HepG2 (cell line): ENCODE measurements around the gene NDUFS1. TPM values are rescaled to one million over a fixed set of nuclear protein-coding genes. Genes with fewer than 3 reads are reported as not detected.

Experiments used
- CERS6 ChIP-seq: sonication (generic); formaldehyde crosslinking; IDR thresholded peaks from 2 replicates; pipeline ENCODE4 v1.5.0; 2020; ENCODE audit warnings: missing genetic modification reagents
- CHD4 ChIP-seq: fragments of 200-600 bp; sonication (generic); IDR thresholded peaks from 2 replicates; pipeline ENCODE4 v1.7.0; 2017; ENCODE audit warnings: mild to moderate bottlenecking, low read length, borderline replicate concordance
- CSRNP2 ChIP-seq: sonication (generic); formaldehyde crosslinking; conservative IDR thresholded peaks from 2 replicates; pipeline ENCODE4 v1.8.0; 2022; ENCODE audit warnings: low read depth, missing genetic modification reagents
- FOXP1 ChIP-seq, 2 experiments: fragments of 450-650 bp in 1 of 2; IDR thresholded peaks; 2 replicates each; pipeline ENCODE4 v1.6.1; 2017 to 2018; ENCODE audit warnings: antibody characterized with exemption in 1 of 2
- JUND ChIP-seq: sonication (generic); formaldehyde crosslinking; IDR thresholded peaks from 2 replicates; pipeline ENCODE4 v1.8.0; 2022; ENCODE audit warnings: mild to moderate bottlenecking, missing genetic modification reagents
- NAIF1 ChIP-seq: sonication (generic); formaldehyde crosslinking; IDR thresholded peaks from 2 replicates; pipeline ENCODE4 v1.5.0; 2020; ENCODE audit warnings: mild to moderate bottlenecking, missing genetic modification reagents, borderline replicate concordance
- PHF8 ChIP-seq: sonication (generic); formaldehyde crosslinking; IDR thresholded peaks from 2 replicates; pipeline ENCODE4 v1.5.0; 2020; ENCODE audit warnings: missing genetic modification reagents
- TEAD3 ChIP-seq: optimal IDR thresholded peaks from 2 replicates; pipeline ENCODE3; 2016; ENCODE audit warnings: borderline replicate concordance
- TRIM24 ChIP-seq: sonication (generic); formaldehyde crosslinking; IDR thresholded peaks from 2 replicates; pipeline ENCODE4 v1.8.0; 2022; ENCODE audit warnings: mild to moderate bottlenecking, missing genetic modification reagents
- ZBTB43 ChIP-seq: sonication (generic); formaldehyde crosslinking; conservative IDR thresholded peaks from 2 replicates; pipeline ENCODE4 v1.4.0; 2020; ENCODE audit warnings: missing genetic modification reagents
- ZNF207 ChIP-seq: fragments of 450-650 bp; IDR thresholded peaks from 2 replicates; pipeline ENCODE4 v1.6.1; 2016; ENCODE audit warnings: antibody characterized with exemption, borderline replicate concordance
- ZNF234 ChIP-seq: sonication (generic); formaldehyde crosslinking; conservative IDR thresholded peaks from 2 replicates; pipeline ENCODE4 v1.5.1; 2020; ENCODE audit warnings: mild to moderate bottlenecking, missing genetic modification reagents
- ZNF44 ChIP-seq: sonication (generic); formaldehyde crosslinking; IDR thresholded peaks from 2 replicates; pipeline ENCODE4 v1.5.1; 2020; ENCODE audit warnings: mild to moderate bottlenecking, missing genetic modification reagents
- ZNF7 ChIP-seq: IDR thresholded peaks from 2 replicates; pipeline ENCODE4 v1.6.1; 2016; ENCODE audit warnings: missing biosample characterization, missing genetic modification reagents
- ZNF737 ChIP-seq: sonication (generic); formaldehyde crosslinking; IDR thresholded peaks from 2 replicates; pipeline ENCODE4 v1.5.0; 2020; ENCODE audit warnings: missing genetic modification reagents, mild to moderate bottlenecking, borderline replicate concordance
- ZNF740 ChIP-seq: sonication (generic); formaldehyde crosslinking; IDR thresholded peaks from 2 replicates; pipeline ENCODE4 v1.4.0; 2020; ENCODE audit warnings: missing genetic modification reagents
- ZNF766 ChIP-seq: sonication (generic); formaldehyde crosslinking; IDR thresholded peaks from 2 replicates; pipeline ENCODE4 v1.5.0; 2020; ENCODE audit warnings: missing genetic modification reagents, borderline replicate concordance
- ZNF775 ChIP-seq: sonication (generic); formaldehyde crosslinking; IDR thresholded peaks from 2 replicates; pipeline ENCODE4 v1.4.0; 2020; ENCODE audit warnings: missing genetic modification reagents, mild to moderate bottlenecking, moderate library complexity, borderline replicate concordance
- ZXDC ChIP-seq: sonication (generic); formaldehyde crosslinking; IDR thresholded peaks from 2 replicates; pipeline ENCODE4 v1.5.0; 2020; ENCODE audit warnings: mild to moderate bottlenecking, missing genetic modification reagents
- polyA plus RNA-seq, 8 experiments: library from polyadenylated mRNA; depleted of rRNA in 3 of 8; stranded (reverse) in 7 of 8; unstranded in 1 of 8; fragments of >200 nt; fragmentation: Illumina TruSeq in 4 of 8; extraction: Trizol in 4 of 8; gene quantifications; 2 replicates each; pipeline versions ENCODE4 v1.2.1 to v1.2.3, GENCODE V29; 2011 to 2016; ENCODE audit warnings: low read depth in 4 of 8, missing spikeins in 1 of 8, mixed read lengths in 1 of 8; ENCODE audit not compliant: insufficient read depth in 1 of 8
- total RNA-seq, 5 experiments: library from RNA; depleted of rRNA; stranded (reverse); fragments of >200 nt; fragmentation: Illumina TruSeq; extraction: Trizol; gene quantifications; 2 replicates each; pipeline ENCODE4 v1.2.3, GENCODE V29; 2016; ENCODE audit warnings: low read depth in 1 of 5

Gene NDUFS1
- total and polyA plus RNA-seq, 2 of the 13 experiments (the other 11 are each of a cell fraction or from before 2014, with no cell fraction given) = 139 to 242 TPM

- TF ChIP-seq CSRNP2 (CRISPR knock-in tag) = no peak
- TF ChIP-seq ZBTB43 (CRISPR knock-in tag) = no peak; the same call in 1 of the 2 replicates
- no peak for TF ChIP-seq ZNF207
- TF ChIP-seq ZNF775 (CRISPR knock-in tag) = peak; percentile 38; the same call in 1 of the 2 replicates
- no peak for TF ChIP-seq JUND (CRISPR knock-in tag)
- TF ChIP-seq ZNF737 = no peak
- TF ChIP-seq TEAD3 (CRISPR knock-in tag) = no peak
- TF ChIP-seq NAIF1 (CRISPR knock-in tag) = no peak
- no peak for TF ChIP-seq ZNF740 (CRISPR knock-in tag)
- no peak for TF ChIP-seq PHF8 (CRISPR knock-in tag)
- TF ChIP-seq TRIM24 (CRISPR knock-in tag) = no peak
- no peak for TF ChIP-seq CERS6 (CRISPR knock-in tag)
- no peak for TF ChIP-seq CHD4
- TF ChIP-seq ZNF234 = no peak
- TF ChIP-seq ZNF44 = no peak
- TF ChIP-seq FOXP1 (IDR thresholded peaks at IDR 0.05) = no peak
- TF ChIP-seq FOXP1 (CRISPR knock-in tag; IDR thresholded peaks at IDR 0.05) = no peak
- no peak for TF ChIP-seq ZNF766 (CRISPR knock-in tag)
- 0 out of 2 replicates have a peak, but pooled peaks have one; percentile 30 for TF ChIP-seq ZNF7 (CRISPR knock-in tag)
- TF ChIP-seq ZXDC (CRISPR knock-in tag) = peak; percentile 52; the same call in 1 of the 2 replicates
Measured at GRCh38 chr2:206160125-206160806, 1.0 kb upstream of the NDUFS1 start (continued).
